Hematopoietic multipotent progenitor cell treated with erythropoietin and hydrocortisone succinate and interleukin-3 and kit ligand, for 6 days (in vitro differentiated cells): Measurements from ENCODE around the gene DCXR.
"Not testable (repeated sequence)": the region's sequence is repeated elsewhere in the genome, so short reads cannot be mapped to it uniquely, and the experiment has no call there.

Experiments used
- DNase-seq: peaks from one replicate; pipeline ENCODE4 v3.0.0-alpha.2; 2015

DCXR gene

DNA sequence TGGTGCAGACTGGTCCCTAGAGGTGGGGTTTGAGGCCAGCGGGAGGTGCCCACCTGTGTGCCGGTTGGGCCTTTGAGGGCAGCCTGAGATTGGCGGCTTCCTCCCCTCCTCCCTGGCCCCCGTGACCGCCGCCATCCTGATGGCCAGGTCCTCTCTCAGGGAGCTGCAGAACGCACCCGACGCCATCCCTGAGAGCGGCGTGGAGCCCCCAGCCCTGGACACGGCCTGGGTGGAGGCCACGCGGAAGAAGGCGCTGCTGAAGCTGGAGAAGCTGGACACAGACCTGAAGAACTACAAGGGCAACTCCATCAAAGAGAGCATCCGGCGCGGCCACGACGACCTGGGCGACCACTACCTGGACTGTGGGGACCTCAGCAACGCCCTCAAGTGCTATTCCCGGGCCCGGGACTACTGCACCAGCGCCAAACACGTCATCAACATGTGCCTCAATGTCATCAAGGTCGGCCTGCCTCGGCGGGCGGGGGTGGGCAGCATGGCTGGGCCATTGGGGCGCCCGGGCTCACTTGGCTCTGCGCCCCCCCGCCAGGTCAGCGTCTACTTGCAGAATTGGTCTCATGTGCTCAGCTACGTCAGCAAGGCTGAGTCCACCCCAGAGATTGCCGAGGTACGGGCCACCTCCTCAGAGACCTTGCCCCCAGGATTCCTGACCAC, 17.0 kb upstream of the DCXR start:
- no peak for DNase-seq

DNA sequence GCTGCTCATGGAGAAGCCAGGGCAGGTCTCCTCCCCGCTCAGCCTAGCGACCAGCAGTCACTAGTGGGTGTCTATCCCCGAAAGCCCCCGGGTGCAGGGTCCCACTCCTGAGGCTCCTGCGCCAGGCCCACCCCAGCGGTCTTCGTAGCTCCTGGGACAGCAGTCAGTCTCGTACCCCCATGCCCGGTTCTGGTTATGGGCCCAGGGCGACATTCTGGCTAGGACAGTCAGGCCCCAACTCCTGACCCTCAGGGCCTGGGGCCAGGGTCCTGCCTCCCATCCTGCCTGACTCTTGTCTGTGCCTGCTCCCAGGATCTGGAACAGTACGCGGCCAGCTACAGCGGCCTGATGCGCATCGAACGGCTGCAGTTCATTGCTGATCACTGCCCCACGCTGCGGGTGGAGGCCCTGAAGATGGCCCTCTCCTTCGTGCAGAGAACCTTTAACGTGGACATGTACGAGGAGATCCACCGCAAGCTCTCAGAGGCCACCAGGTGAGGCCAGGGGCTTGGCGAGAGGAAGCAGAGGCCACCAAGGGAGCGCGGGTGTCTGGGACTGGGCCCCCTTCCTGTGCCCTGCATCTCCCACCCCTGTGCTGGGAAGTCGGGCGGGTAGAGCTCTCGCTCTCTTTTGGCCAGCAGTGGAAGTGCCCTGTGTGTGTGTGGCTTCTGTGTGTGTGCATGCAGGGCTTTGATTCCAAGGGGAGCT, 16.2 kb upstream of the DCXR start:
- no peak for DNase-seq

DNA sequence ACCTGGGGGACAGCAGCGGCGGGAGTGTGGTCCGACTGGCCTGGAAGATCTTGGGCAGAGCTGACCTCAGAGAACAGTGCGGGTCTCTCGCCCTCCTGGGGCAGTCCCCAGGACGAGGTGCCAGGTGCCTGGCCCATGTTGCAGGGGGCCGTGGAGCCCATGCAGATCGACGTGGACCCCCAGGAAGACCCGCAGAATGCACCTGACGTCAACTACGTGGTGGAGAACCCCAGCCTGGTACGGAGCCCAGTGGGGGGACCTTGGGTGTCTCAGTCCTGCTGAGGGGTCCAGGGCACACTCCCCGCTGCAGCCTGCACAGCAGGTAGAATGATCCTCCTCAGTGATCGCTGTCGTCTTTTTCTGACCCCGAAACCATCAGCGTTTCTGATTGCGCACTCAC, 15.6 kb upstream of the DCXR start:
- DNase-seq = no peak

DNA sequence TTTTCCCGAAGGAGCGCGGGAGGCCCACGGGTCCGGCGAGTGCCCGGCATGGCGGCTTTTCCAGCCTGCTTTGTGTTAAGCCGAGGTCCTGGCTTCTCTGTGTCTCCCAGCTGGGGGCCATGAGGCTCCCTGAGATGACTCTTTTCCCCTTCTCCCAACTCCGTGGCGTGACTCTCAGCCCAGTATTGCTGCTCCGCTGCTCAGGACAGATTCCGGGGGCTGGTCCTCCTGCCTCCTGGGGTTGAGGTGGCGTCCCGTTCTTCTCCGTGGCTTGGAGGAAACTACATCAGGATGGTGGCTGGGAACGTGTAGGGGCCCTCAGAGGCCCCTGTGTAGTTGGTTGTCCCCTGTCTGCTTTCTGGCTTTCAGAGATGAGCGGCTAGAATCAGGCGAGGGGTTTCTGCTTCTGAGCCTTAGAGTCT, 15.2 kb upstream of the DCXR start:
- DNase-seq = no peak

DNA sequence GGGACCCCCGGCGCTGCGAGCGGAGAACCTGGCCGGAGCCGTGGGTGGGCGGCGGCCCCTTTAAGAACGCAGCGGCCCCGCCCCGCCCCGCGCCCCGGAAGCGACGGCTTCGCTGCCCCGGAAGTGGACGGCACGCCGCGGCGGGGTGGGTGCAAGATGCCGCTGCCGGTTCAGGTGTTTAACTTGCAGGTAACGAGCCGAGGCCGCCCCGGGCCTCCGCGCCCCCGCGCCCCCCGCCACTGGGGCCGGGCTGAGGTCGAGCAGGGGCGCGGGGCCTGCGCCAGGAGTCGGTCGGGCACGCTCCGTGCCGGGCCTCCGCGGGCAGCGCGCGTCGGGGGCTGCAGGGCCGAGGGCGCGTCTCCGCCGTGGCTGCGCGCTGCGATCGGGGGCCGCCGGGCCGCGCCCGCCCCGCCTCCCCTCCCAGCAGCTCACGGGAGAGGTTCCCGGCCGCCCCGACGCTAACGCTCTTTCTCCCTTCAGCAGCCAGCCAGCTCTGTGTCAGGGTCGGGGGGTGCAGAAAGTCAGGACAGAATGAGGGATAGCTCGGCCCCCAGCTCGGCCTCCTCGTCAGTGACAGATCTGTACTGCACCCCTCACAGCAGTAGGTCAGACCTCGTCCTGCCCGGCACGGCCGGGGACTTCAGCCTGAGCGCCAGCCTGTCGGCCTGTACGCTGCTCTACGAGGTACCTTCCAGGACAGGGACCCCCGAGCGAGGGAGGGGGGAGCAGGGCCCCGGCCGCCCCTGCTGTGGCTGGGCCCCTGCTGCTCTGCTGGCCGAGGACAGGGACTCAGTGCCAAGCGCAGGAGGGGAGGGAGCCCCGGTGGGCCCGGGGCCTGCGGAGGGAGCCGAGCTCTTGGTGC, 14.5 kb upstream of the DCXR start, which contains the start of the genes GPS1 and RFNG:
Gene GPS1, plus strand, starts transcription at position 123 of the 862 bp plus-strand sequence. Its CDS starts 34 bp downstream, at position 157.
Gene RFNG, minus strand, starts transcription at position 36 of the 862 bp plus-strand sequence. CDS start 45 bp downstream, outside the sequence.
- DNase-seq = peak; percentile 88

DNA sequence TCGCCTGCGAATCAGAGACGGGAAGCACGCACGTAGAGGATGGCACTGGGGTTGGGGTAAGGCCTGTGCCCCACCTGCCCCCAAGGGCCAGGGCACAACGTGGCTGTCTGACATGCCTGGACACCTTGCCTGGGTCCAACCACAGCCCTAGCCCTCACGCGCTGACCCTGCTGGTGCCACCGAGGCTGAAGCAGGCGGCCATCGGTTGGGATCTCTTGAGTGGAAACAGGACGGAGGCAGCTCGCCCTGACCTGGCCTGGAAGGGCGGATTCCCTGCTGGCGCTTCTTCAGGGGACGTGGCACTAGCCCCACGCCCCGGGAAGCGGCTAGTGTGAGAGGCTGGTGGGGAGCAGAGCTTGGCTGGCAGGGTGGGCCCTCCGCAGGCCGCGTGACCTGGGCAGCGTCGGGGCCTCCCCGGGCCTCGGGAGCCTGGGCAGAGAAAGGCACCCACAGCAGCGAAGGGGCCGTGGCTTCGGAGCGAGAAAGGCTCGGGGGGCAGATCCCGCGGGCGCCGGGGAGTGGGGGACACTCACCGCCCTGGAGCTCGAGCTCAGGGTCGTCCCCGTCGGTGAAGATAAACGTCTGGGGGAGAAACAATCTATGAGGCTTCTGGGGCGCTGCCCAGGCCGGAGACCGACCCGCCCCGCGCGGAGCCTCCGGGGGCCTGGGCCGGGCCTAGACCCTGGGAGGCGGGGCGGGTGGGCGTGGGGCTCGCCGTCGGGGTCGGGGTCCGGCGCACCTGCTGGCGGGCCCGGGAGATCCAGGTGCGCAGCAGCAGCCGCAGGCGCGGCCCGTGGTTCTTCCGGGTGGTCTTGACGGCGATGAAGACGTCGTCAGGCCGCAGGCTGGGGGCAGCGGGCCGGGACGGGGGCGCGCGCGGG, 13.5 kb upstream of the DCXR start:
- DNase-seq = no peak

DNA sequence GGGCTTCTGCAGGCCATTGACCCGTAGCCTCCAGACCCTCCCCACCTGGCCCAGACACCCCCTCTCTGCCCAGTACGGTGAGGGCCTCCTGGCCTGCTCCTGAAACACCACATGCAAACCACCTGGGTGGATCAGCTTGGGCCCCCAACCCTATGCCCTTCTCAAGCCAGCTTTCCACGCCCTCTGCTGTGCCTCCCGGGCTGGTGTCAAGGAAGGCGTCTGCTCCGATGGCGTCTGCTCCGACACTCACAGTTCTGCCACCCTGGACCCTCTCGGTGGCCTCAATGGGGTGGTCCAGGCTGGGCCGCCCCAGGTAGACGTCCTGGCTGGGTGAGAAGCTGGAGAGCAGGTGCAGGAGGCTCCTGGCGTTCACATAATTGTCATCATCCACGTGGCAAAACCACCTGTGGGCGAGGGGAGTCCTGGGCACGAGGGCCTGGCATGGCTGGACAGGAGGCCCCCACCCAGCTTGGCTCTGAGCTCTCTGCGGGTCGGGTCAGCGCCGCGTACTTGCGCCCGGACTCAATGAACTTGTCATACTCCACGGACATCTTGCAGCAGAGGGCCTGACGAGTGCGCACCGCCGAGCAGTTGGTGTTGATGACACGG, 12.8 kb upstream of the DCXR start:
- DNase-seq = no peak

DNA sequence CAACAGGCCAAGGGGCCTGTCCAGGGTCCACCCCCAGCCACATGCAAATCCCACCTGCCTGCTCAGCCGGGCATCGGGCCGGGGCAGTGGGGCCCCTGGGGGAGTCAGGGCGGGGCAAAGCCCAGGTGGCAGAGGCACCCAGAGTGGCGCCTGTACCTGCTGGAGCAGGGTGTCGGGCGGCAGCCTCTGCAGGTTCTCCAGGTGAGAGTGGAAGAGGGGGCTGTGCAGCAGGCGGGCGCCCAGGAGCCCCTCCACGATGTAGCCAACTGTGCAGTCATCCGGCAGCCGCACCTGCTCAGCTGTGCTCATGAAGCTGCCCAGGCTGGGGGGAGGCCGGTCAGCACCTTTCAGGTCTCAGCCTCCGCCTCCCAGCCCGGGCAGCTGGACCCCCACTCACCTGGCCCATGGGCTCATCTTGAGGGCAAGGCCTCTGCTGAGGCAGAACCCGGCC, 12.0 kb upstream of the DCXR start:
- no peak for DNase-seq

DNA sequence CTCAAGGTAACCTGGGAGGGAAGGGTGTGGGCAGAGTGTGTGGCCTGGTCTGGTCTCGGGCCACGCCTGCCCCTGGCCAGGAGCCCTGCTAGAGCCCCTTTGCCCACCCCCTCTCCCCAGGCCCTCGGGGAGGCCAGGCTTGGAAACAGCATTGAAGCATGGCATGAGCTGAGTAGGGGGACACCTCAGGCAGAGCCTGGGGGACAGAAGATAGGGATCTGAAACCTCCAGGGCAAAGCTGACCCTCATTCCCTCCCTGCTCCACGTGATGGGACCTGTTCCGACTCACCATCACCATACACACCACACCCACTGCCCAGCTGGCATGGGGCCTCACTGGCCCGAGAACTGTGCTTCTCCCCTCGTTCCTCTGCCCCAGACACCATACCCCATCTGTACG, 11.6 kb upstream of the DCXR start:
- no peak for DNase-seq

DNA sequence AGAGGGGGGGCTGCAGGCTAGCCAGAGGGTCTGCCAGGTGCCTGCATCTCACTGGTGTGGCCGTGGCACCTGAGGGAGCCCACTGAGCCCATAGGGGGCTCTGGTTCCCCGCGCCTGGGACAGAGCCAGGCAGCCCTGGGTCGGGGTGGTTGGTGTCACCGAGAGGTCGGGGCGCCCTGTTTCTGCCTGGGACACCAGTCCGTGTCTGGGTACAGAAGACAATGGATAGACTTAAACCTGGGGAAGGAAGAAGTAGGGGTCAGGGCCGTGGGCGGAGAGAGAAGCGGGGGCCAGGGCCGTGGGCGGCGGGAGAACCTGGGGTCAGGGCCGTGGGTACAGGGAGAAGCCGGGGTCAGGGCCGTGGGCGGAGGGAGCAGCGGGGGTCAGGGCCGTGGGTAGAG, 11.1 kb upstream of the DCXR start:
- DNase-seq = no peak

DNA sequence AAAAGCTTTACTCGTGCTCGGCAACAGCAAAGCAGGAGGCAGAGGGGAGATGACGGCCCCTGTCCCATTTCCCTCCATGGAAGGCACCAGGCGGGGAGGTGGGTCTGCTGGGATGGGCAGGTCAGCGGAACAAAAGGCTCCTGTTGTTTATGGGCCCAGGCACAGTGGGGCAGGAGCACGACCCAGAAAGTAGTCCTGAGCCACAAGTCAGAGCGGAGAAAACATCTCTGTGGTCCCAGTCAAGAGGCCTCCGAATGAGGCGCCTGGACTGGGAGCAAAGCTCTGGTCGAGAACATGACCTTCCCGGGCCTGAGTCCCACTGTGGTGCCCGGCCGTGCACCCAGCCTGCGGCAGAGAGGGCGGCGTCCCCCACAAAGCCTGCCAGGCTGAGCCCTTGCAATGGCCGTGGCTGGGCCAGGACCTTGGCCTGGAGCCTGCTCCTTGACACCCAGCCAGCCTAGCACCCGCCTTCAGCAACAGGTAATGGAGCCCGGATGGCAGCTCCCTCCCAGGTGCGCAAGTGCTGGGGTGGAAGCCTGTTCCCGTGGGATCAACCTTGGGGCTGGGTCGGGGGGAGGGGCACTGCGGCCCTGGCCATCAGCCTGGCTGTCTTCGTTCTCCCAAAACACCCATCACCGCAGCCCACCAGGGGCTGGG, 10.5 kb upstream of the DCXR start:
- DNase-seq = no peak

DNA sequence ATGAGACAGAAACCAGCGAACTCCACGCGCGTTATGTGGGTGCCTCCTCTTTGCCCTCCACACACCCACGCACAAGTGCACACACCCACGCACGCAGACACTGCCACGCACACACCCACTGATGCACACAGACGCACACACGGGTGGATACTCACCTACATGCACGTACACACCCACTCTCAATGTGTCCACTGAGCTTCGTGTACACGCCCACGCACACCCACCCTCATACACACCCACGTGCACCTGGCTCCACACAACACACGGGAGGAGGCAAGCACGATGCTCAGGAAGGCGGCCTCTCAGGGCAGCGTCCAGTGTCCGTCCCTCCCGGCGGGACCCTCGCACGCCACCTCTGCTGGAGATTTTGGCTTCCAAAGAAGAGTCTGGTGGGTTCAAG, 9.9 kb upstream of the DCXR start:
- DNase-seq = no peak

DNA sequence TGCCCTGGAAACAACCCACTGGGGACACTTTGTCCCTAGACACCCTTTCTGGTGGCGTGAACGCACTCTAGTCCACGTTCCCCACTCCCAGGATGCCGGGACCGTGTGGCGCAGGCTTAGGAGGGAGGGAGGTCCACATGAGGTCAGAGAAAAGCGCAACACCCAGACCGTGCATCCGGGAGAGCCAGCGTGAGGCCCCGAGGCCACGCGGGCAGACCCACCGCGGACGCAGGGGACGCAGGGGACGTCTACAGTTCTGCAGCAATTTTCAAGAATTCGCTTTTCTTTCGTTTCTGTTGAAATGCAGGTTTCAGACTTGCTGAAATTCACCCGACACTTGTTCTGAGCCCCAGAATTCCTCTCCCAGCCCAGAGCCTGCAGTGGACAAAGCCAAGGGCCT, 9.4 kb upstream of the DCXR start:
- no peak for DNase-seq

DNA sequence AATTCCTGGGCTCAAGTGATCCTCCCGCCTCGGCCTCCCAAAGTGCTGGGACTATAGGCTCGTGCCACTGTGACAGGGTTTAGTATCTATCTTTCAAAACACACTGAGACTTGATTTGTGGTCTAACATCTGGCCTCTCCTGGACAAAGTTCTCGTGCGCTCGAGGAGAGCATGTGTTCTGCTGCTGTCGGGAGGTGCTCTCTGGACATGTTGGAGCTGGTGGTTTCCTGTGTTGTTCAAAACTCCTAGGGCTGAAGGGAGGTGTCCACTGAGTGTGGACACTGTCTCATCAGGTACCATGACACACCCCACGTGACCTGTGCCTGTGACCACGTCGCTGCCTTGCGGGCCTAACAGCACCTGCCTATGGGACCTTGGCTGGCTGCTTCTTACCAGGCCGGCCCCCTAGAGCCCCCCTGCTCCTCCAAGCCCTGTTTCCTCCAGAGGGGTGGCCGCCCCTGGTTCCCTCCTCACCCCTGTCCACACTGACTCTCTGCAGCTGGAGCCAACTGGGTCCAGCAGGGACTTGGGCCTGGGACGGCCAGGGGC, 8.5 kb upstream of the DCXR start:
- DNase-seq = no peak

DNA sequence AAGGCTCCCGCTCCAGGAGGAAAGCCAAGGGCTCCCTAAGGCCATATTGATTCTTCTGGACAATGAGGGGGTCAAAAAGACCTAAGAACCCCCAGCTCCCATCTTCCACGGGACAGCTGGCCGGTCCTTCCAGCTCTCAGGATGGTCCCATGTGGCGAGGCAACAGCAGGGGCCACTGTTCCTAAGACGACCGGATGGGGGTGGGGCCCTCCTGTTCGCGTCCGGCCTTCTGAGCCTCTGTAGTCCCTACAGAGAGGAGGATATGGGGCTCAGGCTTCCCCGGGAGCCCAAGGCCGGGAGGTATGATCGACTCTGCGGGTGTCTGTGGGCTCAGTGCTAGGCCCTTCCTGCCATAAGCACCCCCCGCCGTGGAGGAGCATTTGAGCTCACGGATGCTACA, 6.0 kb upstream of the DCXR start:
- no peak for DNase-seq

DNA sequence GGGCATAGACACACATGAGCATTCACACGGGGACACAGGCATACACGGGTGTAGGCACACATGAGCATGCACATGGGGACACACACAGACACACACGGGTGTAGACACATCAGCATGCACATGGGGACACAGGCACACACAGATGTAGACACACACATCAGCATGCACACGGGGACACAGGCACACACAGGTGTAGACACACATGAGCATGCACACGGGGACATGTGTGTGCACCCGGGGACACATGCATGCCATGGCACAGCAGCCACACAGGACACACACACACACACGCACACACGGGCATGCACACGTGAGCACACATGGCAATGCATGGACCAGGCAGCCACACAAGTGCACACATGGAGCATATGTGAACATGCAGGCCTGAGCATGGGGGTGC, 5.2 kb upstream of the DCXR start:
- no peak for DNase-seq

DNA sequence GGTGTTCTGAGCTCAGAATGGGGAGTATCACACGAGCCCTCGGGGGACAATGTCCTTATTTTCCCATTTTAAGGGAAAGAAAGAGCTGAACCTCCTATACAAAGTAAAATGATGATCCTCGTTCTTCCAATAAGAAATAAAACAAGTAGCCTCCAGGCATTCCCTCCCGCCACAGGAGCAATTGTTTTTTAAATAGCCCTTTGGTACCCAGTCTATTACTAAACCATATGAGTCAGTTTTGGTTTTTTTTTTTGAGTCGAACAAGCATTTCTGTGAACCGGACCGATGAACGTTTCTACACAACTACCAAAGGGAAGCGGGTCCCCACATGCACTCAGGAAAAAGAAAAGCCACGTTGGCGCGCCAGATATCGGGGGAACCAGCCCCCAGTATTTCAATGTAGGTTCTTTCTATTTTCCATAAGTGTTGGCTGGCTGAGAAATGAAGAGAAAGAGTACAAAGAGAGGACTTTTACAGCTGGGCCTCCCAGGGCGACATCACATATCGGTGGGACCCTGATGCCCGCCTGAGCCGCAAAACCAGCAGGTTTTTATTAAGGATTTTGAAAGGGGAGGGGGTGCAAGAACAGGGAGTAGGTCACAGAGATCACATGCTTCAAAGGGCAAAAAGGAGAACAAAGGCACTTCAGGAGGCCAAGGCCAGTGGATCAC, 3.8 kb upstream of the DCXR start:
- no peak for DNase-seq

DNA sequence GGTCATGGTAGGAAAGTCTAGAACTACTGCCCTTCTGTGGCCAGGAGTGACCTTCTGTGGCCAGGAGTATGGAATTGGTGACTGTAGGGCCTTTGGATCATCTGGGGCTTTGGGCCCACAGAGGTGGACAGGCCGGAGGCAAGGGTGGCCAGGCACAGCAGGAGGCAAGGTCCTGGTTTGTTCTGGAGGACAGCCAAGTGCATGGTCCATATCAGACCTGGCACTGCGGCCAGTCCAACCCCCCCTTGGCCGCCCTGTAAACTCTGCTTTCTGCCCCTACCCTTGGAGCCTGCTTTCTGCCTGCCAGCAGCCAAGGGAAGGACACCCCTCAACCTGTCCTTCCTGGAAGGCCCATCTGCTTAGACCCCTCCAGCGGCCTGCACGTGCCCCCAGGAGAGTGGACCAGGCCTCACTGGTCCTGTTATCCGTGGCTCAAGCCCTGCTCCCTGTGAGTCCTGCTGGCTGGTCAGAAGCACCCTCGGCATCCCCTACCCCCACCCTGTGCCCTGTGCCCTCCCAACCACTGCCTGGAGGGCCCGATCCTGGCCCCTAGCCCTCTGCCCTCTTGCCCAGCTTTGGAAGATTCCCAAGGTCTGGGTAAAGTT, 2.3 kb upstream of the DCXR start:
- DNase-seq = no peak

DNA sequence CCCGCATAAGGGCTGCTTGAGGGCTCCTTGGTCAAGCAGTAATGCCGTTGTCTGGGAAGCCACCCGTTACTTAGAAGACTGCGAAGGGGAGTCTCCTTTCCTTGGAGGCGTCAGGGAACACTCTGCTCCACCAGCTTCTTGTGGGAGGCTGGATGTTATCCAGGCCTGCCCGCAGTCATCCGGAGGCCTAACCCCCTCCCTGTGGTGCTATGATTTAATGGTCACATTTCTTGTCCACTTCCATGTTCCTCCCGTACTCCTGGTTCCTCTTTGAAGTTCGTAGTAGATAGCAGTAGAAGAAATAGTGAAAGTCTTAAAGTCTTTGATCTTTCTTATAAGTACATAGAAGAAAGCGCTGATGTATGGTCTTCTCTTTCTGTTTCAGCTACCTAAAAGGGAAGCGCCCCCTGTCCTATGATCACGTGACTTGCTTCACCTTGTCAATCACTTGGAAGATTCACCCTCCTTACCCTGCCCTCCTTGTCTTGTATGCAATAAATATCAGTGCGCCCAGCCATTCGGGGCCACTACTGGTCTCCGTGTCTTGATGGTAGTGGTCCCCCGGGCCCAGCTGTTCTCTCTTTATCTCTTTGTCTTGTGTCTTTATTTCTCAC, 1.4 kb upstream of the DCXR start:
- not testable (repeated sequence) for DNase-seq

DNA sequence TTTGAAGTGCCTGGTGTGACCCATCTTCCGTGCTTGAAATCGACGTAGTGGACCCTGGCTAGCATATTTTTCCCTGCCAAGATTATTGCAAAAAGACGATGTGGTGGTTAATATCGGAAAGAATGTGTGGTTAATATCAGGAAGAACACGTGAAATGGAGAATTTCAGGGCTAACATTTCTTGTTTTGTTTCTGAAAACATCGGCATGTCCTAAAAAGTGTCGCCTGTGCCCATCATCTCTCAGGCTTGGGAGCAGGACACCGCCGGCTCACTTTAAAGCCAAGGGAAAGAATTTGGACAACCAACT, 345 bp upstream of the DCXR start:
- no peak for DNase-seq
